Aorta (tissue), 5 donors: ENCODE data around the gene ODAD2. TPM values are rescaled to one million over a fixed set of nuclear protein-coding genes. Genes with fewer than 3 reads are reported as not detected.
"Not testable (repeated sequence)": the region's sequence is repeated elsewhere in the genome, so short reads cannot be mapped to it uniquely, and the experiment has no call there.

ENCODE experiments used
- ATAC-seq: fragments of 200-7000 bp; cut with Tn5 transposase; one replicate; pipeline ENCODE4 v1.9.1; 2022; ENCODE audit warnings: moderate library complexity; ENCODE audit not compliant: low FRiP score
- DNase-seq, 2 donors: peaks; one replicate each; pipeline ENCODE4 v3.0.0-alpha.2; 2020
- H3K27ac ChIP-seq, 2 donors: one replicate each; pipeline ENCODE4 v1.5.1; 2013; ENCODE audit warnings: low read length in 2 of 2, mild to moderate bottlenecking in 2 of 2, moderate library complexity in 2 of 2, control low read depth in 1 of 2, inconsistent platforms in 1 of 2, low read depth in 1 of 2
- H3K27me3 ChIP-seq, 2 donors: one replicate each; pipeline ENCODE4 v1.6.1; 2013; ENCODE audit warnings: control low read depth in 1 of 2, low read length in 1 of 2, mild to moderate bottlenecking in 1 of 2, moderate library complexity in 1 of 2; ENCODE audit not compliant: insufficient read depth in 2 of 2, control insufficient read depth in 1 of 2
- H3K36me3 ChIP-seq, 2 donors: one replicate each; pipeline ENCODE4 v1.6.1; 2013; ENCODE audit warnings: control low read depth in 1 of 2, low read length in 1 of 2, mild to moderate bottlenecking in 1 of 2; ENCODE audit not compliant: insufficient read depth in 2 of 2, control insufficient read depth in 1 of 2
- H3K4me1 ChIP-seq, 2 donors: one replicate each; pipeline ENCODE4 v1.6.1; 2013; ENCODE audit warnings: low read length in 2 of 2, control low read depth in 1 of 2, mild to moderate bottlenecking in 1 of 2, moderate library complexity in 1 of 2; ENCODE audit not compliant: insufficient read depth in 2 of 2, control insufficient read depth in 1 of 2
- H3K4me3 ChIP-seq, 2 donors: one replicate each; pipeline ENCODE4 v1.5.1; 2013; ENCODE audit warnings: low read length in 2 of 2, control low read depth in 1 of 2, mild to moderate bottlenecking in 1 of 2
- H3K9me3 ChIP-seq: one replicate; pipeline ENCODE4 v1.6.1; 2013; ENCODE audit warnings: mild to moderate bottlenecking, low read length; ENCODE audit not compliant: control insufficient read depth
- WGBS, 2 donors: extraction: QIAGEN DNeasy Blood & Tissue Kit; methylation state at CpG; one replicate each; pipeline ENCODE4 v1.1.7; 2013; 5-methylcytosine and 5-hydroxymethylcytosine counted together
- intact Hi-C, 2 donors: fragments of 100-400 bp; cut with DNase I; formaldehyde crosslinking; loops; one replicate each; pipeline versions ENCODE4 v1.14.2 to v1.15.0; 2022
- polyA plus RNA-seq, 2 donors: library from polyadenylated mRNA; stranded (reverse); fragments of 200-250 nt; gene quantifications; one replicate each; pipeline ENCODE4 v1.2.3, GENCODE V29; 2013
- total RNA-seq, 2 donors: library from RNA; stranded (reverse); fragmentation: NEBNext Ultra II Directional; extraction: Animal tissue kit (Norgen Biotek cat#: 25700); gene quantifications; one replicate each; pipeline ENCODE4 v1.2.1, GENCODE V29; 2021
- donor health status: healthy with polysubstance abuse.
- donor health status: Bipolar disorder and iron deficiency.
- donor health status: DM: no; HTN: no; CAD: no.
- donor health status: DM: no; HTN: no; CAD: no.
- donor health status: DM: yes; HTN: yes; CAD: no.

Gene ODAD2
- total and polyA plus RNA-seq, 4 donors, result 0.64 to 1.3 (median 0.71) TPM; not detected in 1

DNA sequence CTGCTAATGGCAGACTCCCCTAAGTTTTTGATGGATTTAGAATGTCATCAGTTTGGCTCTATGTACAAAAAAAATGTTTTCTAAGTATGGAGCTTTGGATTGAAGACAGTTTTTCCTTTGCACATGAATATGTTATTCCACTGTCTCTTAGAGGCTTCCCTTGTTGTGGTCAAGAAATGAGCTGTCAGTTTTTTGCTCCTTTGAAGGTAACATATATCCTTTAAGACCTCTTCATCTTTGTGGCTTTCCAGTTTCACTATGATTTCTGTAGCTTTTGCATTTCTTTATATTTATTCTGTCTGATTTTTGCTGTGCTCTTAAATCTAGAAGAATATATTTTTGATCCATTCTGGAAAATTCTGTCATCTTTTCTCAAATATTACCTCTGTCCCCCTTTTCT lies 15.8 kb upstream of the ODAD2 start:
- intact Hi-C loops, result no loop called here
- Histone ChIP-seq H3K4me1 (no peaks in the 10 kb centered on the region), H3K36me3 (no peaks in the 10 kb centered on the region), H3K9me3 (peaks cover 2% of the 10 kb centered on the region), H3K27ac (no peak overlapping the region), H3K27me3 (no peaks in the 10 kb centered on the region), H3K4me3 (no peak overlapping the region)
- ATAC-seq, result no peak
- no peak for DNase-seq

DNA sequence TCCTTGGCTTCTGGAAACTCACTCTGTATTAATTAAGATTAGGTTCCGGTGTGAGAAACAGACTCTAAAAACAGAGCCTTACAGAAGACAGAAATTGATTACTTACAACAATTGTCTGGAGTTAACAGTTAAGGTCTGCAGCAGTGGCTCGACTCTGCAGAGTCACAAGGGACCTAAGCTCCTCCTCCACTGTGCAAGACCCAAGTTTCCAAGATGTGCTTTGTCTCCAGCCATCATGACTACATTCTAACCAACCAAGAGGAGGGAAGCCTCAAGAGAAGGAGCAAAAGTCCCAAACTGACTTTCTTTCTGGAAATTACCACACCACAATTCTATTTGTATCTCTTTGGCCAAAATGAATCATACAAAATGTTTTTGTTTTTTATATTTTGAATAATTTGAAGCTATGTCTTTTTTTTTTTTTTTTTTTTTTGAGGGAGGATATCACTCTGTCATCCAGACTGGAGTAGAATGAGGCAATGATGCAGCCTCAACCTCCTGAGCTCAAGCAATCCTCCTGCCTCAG lies 14.2 kb upstream of the ODAD2 start:
- Histone ChIP-seq H3K36me3 (no peaks in the 10 kb centered on the region), H3K27ac (no peak overlapping the region), H3K4me3 (no peak overlapping the region), H3K27me3 (no peaks in the 10 kb centered on the region), H3K9me3 (peaks cover 2% of the 10 kb centered on the region), H3K4me1 (no peaks in the 10 kb centered on the region)
- ATAC-seq (no peak), DNase-seq (no peak)
- WGBS, 2 donors, result 20 to 21% methylated on average over 2 of the region's 2 CpGs
- intact Hi-C loops, result no loop called here

DNA sequence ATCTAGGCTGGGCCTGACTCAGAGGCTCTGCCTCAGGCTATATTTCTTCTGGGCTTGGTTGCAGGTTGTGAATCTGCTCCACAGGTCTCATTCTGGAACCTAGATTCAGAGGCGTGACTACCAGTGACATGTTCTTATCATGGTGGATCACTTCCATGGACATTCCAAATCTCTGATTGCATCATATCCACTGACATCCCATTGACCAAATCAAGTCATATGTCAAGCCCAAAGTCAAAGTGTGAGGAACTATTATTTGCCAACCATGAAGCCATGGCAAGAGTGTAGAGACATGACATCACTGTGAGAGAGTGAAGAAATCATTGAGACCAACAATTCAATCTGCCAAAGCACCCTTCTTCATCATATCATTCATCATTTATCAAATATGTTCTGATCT lies 11.9 kb upstream of the ODAD2 start:
- Histone ChIP-seq H3K27me3 (no peaks in the 10 kb centered on the region), H3K9me3 (peaks cover 2% of the 10 kb centered on the region), H3K27ac (no peak overlapping the region), H3K4me1 (no peaks in the 10 kb centered on the region), H3K36me3 (no peaks in the 10 kb centered on the region), H3K4me3 (no peak overlapping the region)
- ATAC-seq (no peak), DNase-seq (no peak)
- intact Hi-C loops, result no loop called here
- WGBS, 2 donors, result 96 to 97% methylated on average over 1 of the region's 1 CpG

DNA sequence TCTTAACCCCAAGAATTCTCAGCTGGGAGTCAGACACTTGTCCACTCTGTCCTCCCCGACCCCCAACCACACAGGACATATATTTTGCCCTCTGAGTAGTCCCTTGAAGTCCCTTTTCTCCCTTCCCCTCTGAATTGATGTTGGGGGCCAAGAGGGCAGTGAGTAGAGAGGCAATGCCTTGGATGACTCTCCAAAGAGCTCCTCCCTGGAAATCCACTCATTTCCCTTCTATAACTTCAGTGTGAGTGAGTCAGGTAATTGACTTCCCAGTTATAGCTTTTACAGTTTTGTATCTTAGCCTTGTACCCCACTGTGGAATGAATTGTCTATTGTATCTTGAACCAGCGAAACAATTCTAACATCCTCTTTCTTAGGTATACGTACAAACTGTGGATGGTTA lies 9.2 kb upstream of the ODAD2 start:
- Histone ChIP-seq H3K27ac (no peak overlapping the region), H3K9me3 (peaks cover 2% of the 10 kb centered on the region), H3K36me3 (no peaks in the 10 kb centered on the region), H3K27me3 (no peaks in the 10 kb centered on the region), H3K4me3 (no peak overlapping the region), H3K4me1 (no peaks in the 10 kb centered on the region)
- 87 to 90% methylated on average over 3 of the region's 3 CpGs for WGBS, 2 donors
- DNase-seq (no peak), ATAC-seq (no peak)
- intact Hi-C loops, result no loop called here

GRCh38 chr10:28001353-28001752 lies 2.5 kb upstream of the ODAD2 start:
- Histone ChIP-seq H3K27me3 (no peaks in the 10 kb centered on the region), H3K9me3 (no peaks in the 10 kb centered on the region), H3K4me3 (no peak overlapping the region), H3K4me1 (no peaks in the 10 kb centered on the region), H3K36me3 (no peaks in the 10 kb centered on the region), H3K27ac (no peak overlapping the region)
- WGBS, 2 donors, result 93 to 95% methylated on average over 7 of the region's 7 CpGs
- intact Hi-C loops, result no loop called here
- DNase-seq, result no peak
- no peak for ATAC-seq

GRCh38 chr10:27998178-27998953 lies 513 bp downstream of the ODAD2 start:
- ATAC-seq (peak; percentile 78), DNase-seq (peak; percentile 51 to 83)
- no peaks in the 10 kb centered on the region for H3K4me1 ChIP-seq
- H3K36me3 ChIP-seq, result no peaks in the 10 kb centered on the region
- peak overlapping the region; percentile 55 to 76 for H3K4me3 ChIP-seq
- WGBS, 2 donors, result 1% methylated on average over 58 to 62 of the region's 62 CpGs
- intact Hi-C loops, result no loop called here
- H3K27ac ChIP-seq, result no peak overlapping the region
- H3K9me3 ChIP-seq, result no peaks in the 10 kb centered on the region
- no peaks in the 10 kb centered on the region for H3K27me3 ChIP-seq

DNA sequence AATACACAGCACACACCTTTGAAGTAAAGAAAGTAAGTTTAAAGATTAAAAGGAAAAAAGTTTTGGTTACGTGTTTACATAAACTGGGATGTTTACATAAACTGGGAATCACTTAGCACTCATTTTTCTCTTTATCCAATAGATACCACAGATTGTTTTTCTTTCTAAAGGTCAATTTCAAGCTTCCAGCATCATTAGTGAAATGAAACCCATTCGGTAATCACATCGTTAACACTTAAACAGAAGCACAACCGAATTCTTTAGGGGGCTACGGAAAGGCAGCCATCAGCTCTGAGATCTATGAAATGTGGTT lies 1.1 kb downstream of the ODAD2 start:
- 16 to 18% methylated on average over 5 of the region's 5 CpGs for WGBS, 2 donors
- Histone ChIP-seq H3K36me3 (no peaks in the 10 kb centered on the region), H3K9me3 (no peaks in the 10 kb centered on the region), H3K4me3 (no peak overlapping the region), H3K4me1 (no peaks in the 10 kb centered on the region), H3K27ac (no peak overlapping the region), H3K27me3 (no peaks in the 10 kb centered on the region)
- DNase-seq, result no peak
- ATAC-seq, result no peak
- intact Hi-C loops, result no loop called here

DNA sequence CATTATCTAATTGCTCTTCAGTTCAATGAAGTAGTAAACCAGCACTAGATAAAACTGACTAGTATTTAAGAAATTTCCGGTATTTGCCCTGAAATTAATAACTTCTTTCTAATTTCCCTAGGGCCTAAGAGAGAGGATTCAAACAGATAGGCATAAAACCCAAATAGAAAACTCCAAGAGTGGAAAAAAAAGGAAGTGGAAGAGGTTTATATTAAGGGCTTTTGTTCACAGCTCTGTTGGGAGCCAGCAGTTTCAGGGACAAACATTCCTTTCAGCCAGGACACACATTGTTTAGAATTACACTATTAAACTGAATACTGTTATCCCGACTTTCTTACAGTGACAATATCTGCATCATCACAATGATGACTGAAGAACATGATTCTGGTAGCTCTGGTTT lies 3.6 kb downstream of the ODAD2 start:
- Histone ChIP-seq H3K4me1 (no peaks in the 10 kb centered on the region), H3K4me3 (no peak overlapping the region), H3K36me3 (no peaks in the 10 kb centered on the region), H3K27me3 (no peaks in the 10 kb centered on the region), H3K27ac (no peak overlapping the region), H3K9me3 (no peaks in the 10 kb centered on the region)
- 90 to 92% methylated on average over 2 of the region's 2 CpGs for WGBS, 2 donors
- no peak for DNase-seq
- intact Hi-C loops, result no loop called here
- no peak for ATAC-seq

DNA sequence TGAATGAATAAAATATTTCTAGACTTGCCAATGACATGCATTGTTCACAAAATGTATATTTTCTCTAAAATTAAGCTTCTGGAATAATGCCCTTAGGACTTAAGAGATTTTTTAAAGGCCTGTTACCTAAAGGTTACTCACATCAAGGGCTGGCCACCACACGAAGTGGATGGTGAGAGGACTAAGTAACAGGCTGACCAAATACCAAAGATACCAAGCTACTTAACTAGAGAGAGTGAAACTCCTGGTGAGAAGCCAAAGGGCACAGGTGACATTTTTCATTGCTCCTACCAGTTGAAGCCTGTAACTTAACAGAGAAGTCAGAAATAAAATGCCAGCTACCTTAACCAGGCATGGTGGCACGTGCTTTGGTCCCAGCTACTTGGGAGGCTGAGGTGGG lies 9.5 kb downstream of the ODAD2 start:
- ATAC-seq, H3K36me3 ChIP-seq, H3K27ac ChIP-seq, DNase-seq, H3K4me1 ChIP-seq, H3K27me3 ChIP-seq, H3K9me3 ChIP-seq, H3K4me3 ChIP-seq, intact Hi-C loops: not testable (repeated sequence)
- WGBS, 2 donors, result 77 to 87% methylated on average over 2 of the region's 2 CpGs
